Bronchial epithelial cell (primary cell): ENCODE data around the gene DSCAM. TPM values are rescaled to one million over a fixed set of nuclear protein-coding genes. Genes with fewer than 3 reads are reported as not detected.
A peak's percentile ranks its signal among the peaks of the same experiment; 100 is the strongest.

Experiments
- DNase-seq: peaks from one replicate; pipeline ENCODE4 v3.0.0-alpha.2; 2010; ENCODE audit warnings: low read depth
- FAIRE-seq: peaks from 2 replicates; lab custom pipeline; 2011; peaks lifted over from hg19 to GRCh38; lab: Jason Lieb, UNC
- H3K27me3 ChIP-seq: 2 replicates; pipeline ENCODE4 v1.5.1; 2011; ENCODE audit warnings: low read length; ENCODE audit not compliant: control insufficient read depth, insufficient read depth
- H3K36me3 ChIP-seq: 2 replicates; pipeline ENCODE4 v1.5.1; 2011; ENCODE audit warnings: low read length; ENCODE audit not compliant: control insufficient read depth, insufficient read depth
- H3K4me3 ChIP-seq: 2 replicates; pipeline ENCODE4 v1.5.1; 2011; ENCODE audit warnings: mild to moderate bottlenecking, low read depth, low read length, control low read depth
- CTCF ChIP-seq: IDR thresholded peaks from 2 replicates; pipeline ENCODE4 v1.5.1; 2011; ENCODE audit warnings: mild to moderate bottlenecking, moderate library complexity, low read length, control low read depth, inconsistent platforms; ENCODE audit not compliant: insufficient read depth, severe bottlenecking
- total RNA-seq: library from RNA; depleted of rRNA; stranded (reverse); fragments of >200 nt; gene quantifications from 2 replicates; pipeline ENCODE4 v1.2.1, GENCODE V29; 2014

Gene DSCAM
- total RNA-seq, 1 donor from 2014 or later: 0.53 TPM

- no peak for TF ChIP-seq CTCF
- Histone ChIP-seq H3K27me3 (no peaks in the 10 kb centered on the region), H3K36me3 (no peaks in the 10 kb centered on the region), H3K4me3 (no peak overlapping the region)
- no peak for FAIRE-seq
- no peak for DNase-seq
These were observed 240.6 kb downstream of the DSCAM start for GRCh38 chr21:40606341-40606740.

- Histone ChIP-seq H3K27me3 (no peaks in the 10 kb centered on the region), H3K4me3 (no peak overlapping the region), H3K36me3 (no peaks in the 10 kb centered on the region)
- FAIRE-seq: no peak
- no peak for DNase-seq
- TF ChIP-seq CTCF: no peak
These were observed 241.9 kb downstream of the DSCAM start for GRCh38 chr21:40605094-40605493.

- FAIRE-seq (no peak), DNase-seq (no peak)
- Histone ChIP-seq H3K36me3 (no peaks in the 10 kb centered on the region), H3K4me3 (no peak overlapping the region), H3K27me3 (no peaks in the 10 kb centered on the region)
- no peak for TF ChIP-seq CTCF
These were observed 243.2 kb downstream of the DSCAM start for GRCh38 chr21:40603774-40604173.

- no peak for DNase-seq
- Histone ChIP-seq H3K27me3 (no peaks in the 10 kb centered on the region), H3K36me3 (no peaks in the 10 kb centered on the region), H3K4me3 (no peak overlapping the region)
- FAIRE-seq: no peak
- no peak for TF ChIP-seq CTCF
These were observed 244.9 kb downstream of the DSCAM start for GRCh38 chr21:40602080-40602479.

- DNase-seq (peak; percentile 29), FAIRE-seq (no peak)
- H3K27me3 ChIP-seq: no peaks in the 10 kb centered on the region
- TF ChIP-seq CTCF: no peak
- no peak overlapping the region for H3K4me3 ChIP-seq
- H3K36me3 ChIP-seq: no peaks in the 10 kb centered on the region
These were observed 251.2 kb downstream of the DSCAM start for GRCh38 chr21:40595806-40596205.

- no peaks in the 10 kb centered on the region for H3K27me3 ChIP-seq
- FAIRE-seq (peak; percentile 64), DNase-seq (no peak)
- no peak for TF ChIP-seq CTCF
- H3K4me3 ChIP-seq: no peak overlapping the region
- no peaks in the 10 kb centered on the region for H3K36me3 ChIP-seq
These were observed 259.1 kb downstream of the DSCAM start for GRCh38 chr21:40587736-40588346.
